Liver (tissue), 9 donors: ENCODE results near the gene ARMC9. TPM values are rescaled to one million over a fixed set of nuclear protein-coding genes. Genes with fewer than 3 reads are reported as not detected.

Experiments used
- DNase-seq: peaks from one replicate; pipeline ENCODE4 v3.0.0-alpha.2; 2017; ENCODE audit warnings: low spot score
- H3K27ac ChIP-seq, 2 donors: one replicate each; pipeline ENCODE4 v1.7.0; 2013; ENCODE audit warnings: inconsistent platforms in 2 of 2, low read length in 2 of 2, control low read depth in 1 of 2, low read depth in 1 of 2, mild to moderate bottlenecking in 1 of 2
- H3K27me3 ChIP-seq, 4 donors: one replicate each; pipeline versions ENCODE4 v1.6.1 to v1.7.0; 2013; ENCODE audit warnings: low read length in 3 of 4, inconsistent platforms in 1 of 4, mild to moderate bottlenecking in 1 of 4, moderate library complexity in 1 of 4; ENCODE audit not compliant: control insufficient read depth in 4 of 4, insufficient read depth in 4 of 4
- H3K36me3 ChIP-seq, 4 donors: one replicate each; pipeline versions ENCODE4 v1.6.1 to v1.7.0; 2013; ENCODE audit warnings: low read length in 3 of 4, mild to moderate bottlenecking in 3 of 4, low read depth in 1 of 4, moderate library complexity in 1 of 4; ENCODE audit not compliant: control insufficient read depth in 4 of 4, insufficient read depth in 3 of 4
- H3K4me1 ChIP-seq, 4 donors: one replicate each; pipeline versions ENCODE4 v1.6.1 to v1.7.0; 2013; ENCODE audit warnings: low read length in 3 of 4, mild to moderate bottlenecking in 3 of 4, moderate library complexity in 1 of 4; ENCODE audit not compliant: control insufficient read depth in 4 of 4, insufficient read depth in 4 of 4
- H3K4me3 ChIP-seq, 3 donors: one replicate each; pipeline versions ENCODE4 v1.6.1 to v1.7.0; 2013; ENCODE audit warnings: low read length in 3 of 3, control low read depth in 1 of 3, low read depth in 1 of 3, mild to moderate bottlenecking in 1 of 3
- H3K9ac ChIP-seq, 2 donors: one replicate each; pipeline ENCODE4 v1.7.0; 2013; ENCODE audit warnings: low read length in 2 of 2, mild to moderate bottlenecking in 2 of 2, moderate library complexity in 2 of 2, control low read depth in 1 of 2, low read depth in 1 of 2
- H3K9me3 ChIP-seq, 4 donors: one replicate each; pipeline versions ENCODE4 v1.6.1 to v1.7.0; 2013; ENCODE audit warnings: low read length in 3 of 4; ENCODE audit not compliant: control insufficient read depth in 4 of 4
- EGR1 ChIP-seq, 2 donors: IDR thresholded peaks; 2 replicates each; pipeline ENCODE4 v1.6.1; 2016 to 2018; ENCODE audit warnings: antibody characterized with exemption in 2 of 2, low read depth in 2 of 2
- FOXA1 ChIP-seq: IDR thresholded peaks from 2 replicates; pipeline ENCODE4 v1.6.1; 2016; ENCODE audit warnings: antibody characterized with exemption
- FOXA2 ChIP-seq: IDR thresholded peaks from 2 replicates; pipeline ENCODE4 v1.6.1; 2016; ENCODE audit warnings: antibody characterized with exemption
- GABPA ChIP-seq, 2 donors: IDR thresholded peaks in 1 of 2; conservative IDR thresholded peaks in 1 of 2; 2 replicates each; pipeline ENCODE4 v1.6.1; 2016; ENCODE audit warnings: antibody characterized with exemption in 2 of 2, mild to moderate bottlenecking in 1 of 2, moderate library complexity in 1 of 2
- HNF4A ChIP-seq, 2 donors: conservative IDR thresholded peaks; 2 replicates each; pipeline ENCODE4 v1.6.1; 2016; ENCODE audit warnings: antibody characterized with exemption in 2 of 2, mild to moderate bottlenecking in 2 of 2
- HNF4G ChIP-seq: IDR thresholded peaks from 2 replicates; pipeline ENCODE4 v1.6.1; 2016; ENCODE audit warnings: antibody characterized with exemption
- JUND ChIP-seq, 2 donors: IDR thresholded peaks; 2 replicates each; pipeline ENCODE4 v1.6.1; 2016; ENCODE audit warnings: antibody characterized with exemption in 2 of 2
- NR2F2 ChIP-seq: IDR thresholded peaks from 2 replicates; pipeline ENCODE4 v1.6.1; 2016; ENCODE audit warnings: antibody characterized with exemption
- RAD21 ChIP-seq, 2 donors: IDR thresholded peaks; 2 replicates each; pipeline ENCODE4 v1.6.1; 2016; ENCODE audit warnings: antibody characterized with exemption in 2 of 2, mild to moderate bottlenecking in 2 of 2
- RXRA ChIP-seq, 2 donors: IDR thresholded peaks; 2 replicates each; pipeline ENCODE4 v1.6.1; 2017 to 2018; ENCODE audit warnings: antibody characterized with exemption in 2 of 2, mild to moderate bottlenecking in 1 of 2
- SP1 ChIP-seq: IDR thresholded peaks from 2 replicates; pipeline ENCODE4 v1.6.1; 2018; ENCODE audit warnings: antibody characterized with exemption, mild to moderate bottlenecking
- YY1 ChIP-seq: IDR thresholded peaks from 2 replicates; pipeline ENCODE4 v1.6.1; 2016; ENCODE audit warnings: antibody characterized with exemption, mild to moderate bottlenecking
- ZBTB33 ChIP-seq: IDR thresholded peaks from 2 replicates; pipeline ENCODE4 v1.6.1; 2016; ENCODE audit warnings: antibody characterized with exemption
- WGBS: extraction: QIAGEN DNeasy Blood & Tissue Kit; methylation state at CpG from one replicate; pipeline ENCODE4 v1.1.7; 2013; 5-methylcytosine and 5-hydroxymethylcytosine counted together
- polyA plus RNA-seq, 2 donors: library from polyadenylated mRNA; stranded (reverse) in 1 of 2; unstranded in 1 of 2; fragments of 200-250 nt in 1 of 2; fragments of >200 nt in 1 of 2; fragmentation: Nextera tagmentation in 1 of 2; extraction: Ambion mirVana in 1 of 2; gene quantifications; one replicate each; pipeline versions ENCODE4 v1.2.1 to v1.2.3, GENCODE V29; 2013 to 2015
- total RNA-seq, 2 donors: library from RNA; depleted of rRNA; stranded (reverse); fragments of >200 nt; gene quantifications; one replicate each; pipeline ENCODE4 v1.2.3, GENCODE V29; 2014
- TF ChIP-seq, protein P1 (sequence below): IDR thresholded peaks from 2 replicates; pipeline ENCODE4 v1.6.1; 2016; ENCODE audit warnings: antibody characterized with exemption
- TF ChIP-seq, protein P2 (sequence below): IDR thresholded peaks from 2 replicates; pipeline ENCODE4 v1.6.1; 2016; ENCODE audit warnings: antibody characterized with exemption, mild to moderate bottlenecking
- TF ChIP-seq, protein P3 (sequence below): fragments of 150-350 bp; IDR thresholded peaks from 2 replicates; pipeline ENCODE4 v1.5.1; 2017; ENCODE audit warnings: improper control_type of control experiment, low read depth, low read length; ENCODE audit not compliant: missing input control
- donor health status: healthy.
- donor health status: healthy.
- donor health status: healthy.
- donor health status: healthy.
- donor health status: healthy.

ARMC9 gene
- total and polyA plus RNA-seq, 4 donors = 1.1 to 2.3 (median 1.8) TPM

GRCh38 chr2:231378026-231378722 is 179.7 kb downstream of the ARMC9 start (continued):
- no peak for TF ChIP-seq ZBTB33
- no peak for TF ChIP-seq HNF4A (conservative IDR thresholded peaks at IDR 0.05)
- TF ChIP-seq, protein P1, sequence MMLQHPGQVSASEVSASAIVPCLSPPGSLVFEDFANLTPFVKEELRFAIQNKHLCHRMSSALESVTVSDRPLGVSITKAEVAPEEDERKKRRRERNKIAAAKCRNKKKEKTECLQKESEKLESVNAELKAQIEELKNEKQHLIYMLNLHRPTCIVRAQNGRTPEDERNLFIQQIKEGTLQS = no peak
- no peak for TF ChIP-seq RXRA (IDR thresholded peaks at IDR 0.05)
- no peak for TF ChIP-seq NR2F2
- TF ChIP-seq YY1 = no peak
- no peak for TF ChIP-seq JUND (IDR thresholded peaks at IDR 0.05)
- TF ChIP-seq FOXA1 = no peak

DNA sequence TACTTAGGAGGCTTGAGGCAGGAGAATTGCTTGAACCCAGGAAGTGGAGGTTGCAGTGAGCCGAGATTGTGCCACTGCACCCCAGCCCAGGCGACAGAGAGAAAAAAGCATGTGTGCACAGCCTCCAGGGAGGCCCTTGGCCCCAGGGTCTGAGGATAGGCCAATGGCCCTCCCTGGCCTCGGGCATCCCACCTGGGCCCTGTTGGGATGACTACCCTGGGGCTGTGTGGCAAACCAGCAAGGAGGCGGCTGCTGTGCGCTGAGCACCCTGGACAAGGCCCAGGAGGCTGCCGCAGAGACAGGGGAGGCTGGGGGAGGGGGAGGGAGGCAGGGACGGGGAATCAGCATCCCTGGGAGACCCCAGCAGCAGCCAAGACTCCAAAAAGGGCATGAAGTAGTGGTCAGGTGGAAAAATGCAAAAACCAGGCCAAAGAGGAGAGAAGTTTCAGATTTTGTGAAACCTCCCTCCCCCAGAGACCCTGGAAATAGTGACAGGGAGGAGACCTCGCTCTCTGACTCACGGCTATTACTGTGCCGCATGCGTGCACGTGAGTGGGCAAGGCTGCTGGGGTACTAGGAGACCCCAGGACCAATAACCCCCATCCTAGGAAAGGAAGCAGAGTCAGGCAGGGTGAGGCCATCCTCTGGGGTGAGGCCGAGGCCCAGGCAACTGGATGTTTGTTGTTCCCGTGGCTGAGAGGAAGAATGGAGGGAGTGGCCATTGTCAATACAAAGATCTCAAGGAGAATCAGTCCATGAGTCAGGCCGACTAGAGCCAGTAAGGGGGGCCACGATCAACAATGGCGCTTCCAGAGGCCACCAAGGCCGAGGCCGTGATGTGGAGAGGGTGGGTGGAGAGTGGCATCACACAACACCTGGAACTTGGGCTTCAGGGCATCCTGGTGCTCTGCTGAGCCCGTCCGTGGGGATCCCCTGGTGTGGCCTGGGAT is 181.1 kb downstream of the ARMC9 start:
- Histone ChIP-seq H3K36me3 (no peaks in the 10 kb centered on the region), H3K27me3 (no peaks in the 10 kb centered on the region), H3K27ac (no peak overlapping the region), H3K4me3 (no peak overlapping the region), H3K4me1 (no peaks in the 10 kb centered on the region), H3K9me3 (no peaks in the 10 kb centered on the region), H3K9ac (no peak overlapping the region)
- DNase-seq = no peak
- TF ChIP-seq RAD21 (IDR thresholded peaks at IDR 0.05) (no peak), FOXA1 (no peak), NR2F2 (no peak), HNF4G (no peak), RXRA (IDR thresholded peaks at IDR 0.05) (no peak), GABPA (IDR thresholded peaks at IDR 0.05 in 1 of 2, conservative IDR thresholded peaks at IDR 0.05 in 1 of 2) (no peak)
- 86% methylated on average over 21 of the region's 21 CpGs for WGBS

DNA sequence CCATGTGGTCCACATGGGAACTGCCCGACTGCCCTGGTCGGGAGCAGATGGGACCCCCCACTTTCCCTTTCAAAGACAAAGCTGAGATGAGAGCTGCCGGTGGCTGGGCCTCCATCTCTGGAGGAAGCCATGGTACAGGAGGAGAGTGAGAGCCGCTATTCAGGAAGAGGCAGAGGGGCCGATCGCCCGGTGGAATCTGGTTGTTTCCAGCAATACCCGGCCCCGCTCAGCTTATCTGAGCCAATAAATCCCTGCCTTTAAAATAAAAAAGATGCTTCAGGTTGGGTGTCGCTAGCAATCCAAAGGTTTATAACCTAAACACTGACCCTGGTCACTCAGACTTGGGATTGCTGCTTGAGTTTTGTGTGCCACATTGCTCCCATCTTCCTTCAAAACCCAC is 181.9 kb downstream of the ARMC9 start:
- WGBS = 92% methylated on average over 10 of the region's 10 CpGs
- H3K4me3 ChIP-seq = no peak overlapping the region
- H3K9ac ChIP-seq = no peak overlapping the region
- TF ChIP-seq RAD21 (IDR thresholded peaks at IDR 0.05) (no peak), JUND (IDR thresholded peaks at IDR 0.05) (no peak), YY1 (no peak), GABPA (IDR thresholded peaks at IDR 0.05 in 1 of 2, conservative IDR thresholded peaks at IDR 0.05 in 1 of 2) (no peak), SP1 (no peak), ZBTB33 (no peak), HNF4G (no peak), RXRA (IDR thresholded peaks at IDR 0.05) (no peak), FOXA2 (no peak), EGR1 (IDR thresholded peaks at IDR 0.05; ENCODE audit: low read depth in 2 of 2) (no peak), HNF4A (conservative IDR thresholded peaks at IDR 0.05) (no peak)
- TF ChIP-seq, protein P2, sequence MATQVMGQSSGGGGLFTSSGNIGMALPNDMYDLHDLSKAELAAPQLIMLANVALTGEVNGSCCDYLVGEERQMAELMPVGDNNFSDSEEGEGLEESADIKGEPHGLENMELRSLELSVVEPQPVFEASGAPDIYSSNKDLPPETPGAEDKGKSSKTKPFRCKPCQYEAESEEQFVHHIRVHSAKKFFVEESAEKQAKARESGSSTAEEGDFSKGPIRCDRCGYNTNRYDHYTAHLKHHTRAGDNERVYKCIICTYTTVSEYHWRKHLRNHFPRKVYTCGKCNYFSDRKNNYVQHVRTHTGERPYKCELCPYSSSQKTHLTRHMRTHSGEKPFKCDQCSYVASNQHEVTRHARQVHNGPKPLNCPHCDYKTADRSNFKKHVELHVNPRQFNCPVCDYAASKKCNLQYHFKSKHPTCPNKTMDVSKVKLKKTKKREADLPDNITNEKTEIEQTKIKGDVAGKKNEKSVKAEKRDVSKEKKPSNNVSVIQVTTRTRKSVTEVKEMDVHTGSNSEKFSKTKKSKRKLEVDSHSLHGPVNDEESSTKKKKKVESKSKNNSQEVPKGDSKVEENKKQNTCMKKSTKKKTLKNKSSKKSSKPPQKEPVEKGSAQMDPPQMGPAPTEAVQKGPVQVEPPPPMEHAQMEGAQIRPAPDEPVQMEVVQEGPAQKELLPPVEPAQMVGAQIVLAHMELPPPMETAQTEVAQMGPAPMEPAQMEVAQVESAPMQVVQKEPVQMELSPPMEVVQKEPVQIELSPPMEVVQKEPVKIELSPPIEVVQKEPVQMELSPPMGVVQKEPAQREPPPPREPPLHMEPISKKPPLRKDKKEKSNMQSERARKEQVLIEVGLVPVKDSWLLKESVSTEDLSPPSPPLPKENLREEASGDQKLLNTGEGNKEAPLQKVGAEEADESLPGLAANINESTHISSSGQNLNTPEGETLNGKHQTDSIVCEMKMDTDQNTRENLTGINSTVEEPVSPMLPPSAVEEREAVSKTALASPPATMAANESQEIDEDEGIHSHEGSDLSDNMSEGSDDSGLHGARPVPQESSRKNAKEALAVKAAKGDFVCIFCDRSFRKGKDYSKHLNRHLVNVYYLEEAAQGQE = no peak
- TF ChIP-seq, protein P1 = no peak
- TF ChIP-seq, protein P3, sequence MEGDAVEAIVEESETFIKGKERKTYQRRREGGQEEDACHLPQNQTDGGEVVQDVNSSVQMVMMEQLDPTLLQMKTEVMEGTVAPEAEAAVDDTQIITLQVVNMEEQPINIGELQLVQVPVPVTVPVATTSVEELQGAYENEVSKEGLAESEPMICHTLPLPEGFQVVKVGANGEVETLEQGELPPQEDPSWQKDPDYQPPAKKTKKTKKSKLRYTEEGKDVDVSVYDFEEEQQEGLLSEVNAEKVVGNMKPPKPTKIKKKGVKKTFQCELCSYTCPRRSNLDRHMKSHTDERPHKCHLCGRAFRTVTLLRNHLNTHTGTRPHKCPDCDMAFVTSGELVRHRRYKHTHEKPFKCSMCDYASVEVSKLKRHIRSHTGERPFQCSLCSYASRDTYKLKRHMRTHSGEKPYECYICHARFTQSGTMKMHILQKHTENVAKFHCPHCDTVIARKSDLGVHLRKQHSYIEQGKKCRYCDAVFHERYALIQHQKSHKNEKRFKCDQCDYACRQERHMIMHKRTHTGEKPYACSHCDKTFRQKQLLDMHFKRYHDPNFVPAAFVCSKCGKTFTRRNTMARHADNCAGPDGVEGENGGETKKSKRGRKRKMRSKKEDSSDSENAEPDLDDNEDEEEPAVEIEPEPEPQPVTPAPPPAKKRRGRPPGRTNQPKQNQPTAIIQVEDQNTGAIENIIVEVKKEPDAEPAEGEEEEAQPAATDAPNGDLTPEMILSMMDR = no peak
- H3K27me3 ChIP-seq = no peaks in the 10 kb centered on the region
- no peak overlapping the region for H3K27ac ChIP-seq
- no peaks in the 10 kb centered on the region for H3K9me3 ChIP-seq
- H3K4me1 ChIP-seq = no peaks in the 10 kb centered on the region
- no peaks in the 10 kb centered on the region for H3K36me3 ChIP-seq
- DNase-seq = no peak
